ENCODE measurements around the gene AK8.

AK8 gene

DNA sequence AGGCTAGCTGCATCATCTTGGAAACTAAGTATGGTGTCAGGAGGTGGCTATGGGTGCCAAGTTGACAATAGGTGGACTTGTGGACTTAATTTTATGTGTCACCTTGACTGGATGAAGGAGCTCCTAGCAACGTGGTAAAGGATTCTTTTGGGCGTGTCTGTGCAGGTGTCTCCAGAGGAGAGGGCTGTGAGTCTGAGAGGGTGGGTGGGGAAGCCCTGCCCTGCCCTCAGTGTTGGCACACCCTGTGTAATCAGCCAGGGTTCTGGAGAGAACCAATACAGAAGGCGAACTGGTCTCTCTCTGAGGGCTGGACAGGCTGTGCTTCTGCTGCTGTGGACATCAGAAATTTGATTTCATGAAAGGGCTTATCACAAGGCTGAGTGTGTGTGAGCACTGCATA lies 146.9 kb downstream of the AK8 start:
- Histone ChIP-seq H3F3A (ENCODE audit: low read depth) (no peaks in the 10 kb centered on the region), H3K36me3 (ENCODE audit: insufficient read depth, low read length) (no peaks in the 10 kb centered on the region), H4K20me1 (ENCODE audit: insufficient read depth, low read length, poor library complexity, severe bottlenecking) (no peaks in the 10 kb centered on the region), H2AFZ (ENCODE audit: low read length) (no peak overlapping the region), H3K9me3 (ENCODE audit: insufficient read depth, low read depth, low read length) (no peaks in the 10 kb centered on the region), H3K27me3 (ENCODE audit: insufficient read depth, low read length, poor library complexity, severe bottlenecking) (no peaks in the 10 kb centered on the region), H3K4me2 (ENCODE audit: low read depth, low read length, poor library complexity, severe bottlenecking) (no peak overlapping the region), H3K9ac (ENCODE audit: low read depth, low read length, poor library complexity, severe bottlenecking) (no peak overlapping the region), H3K9me2 (replicated peaks; ENCODE audit: low read depth, low read length) (no peaks in the 10 kb centered on the region), H3K79me2 (ENCODE audit: insufficient read depth, low read length) (no peaks in the 10 kb centered on the region), H3K4me3 (ENCODE audit: low read length, poor library complexity, severe bottlenecking) (no peak overlapping the region), H3K4me1 (ENCODE audit: insufficient read depth, low read length, poor library complexity, severe bottlenecking) (no peaks in the 10 kb centered on the region)
- no peak for TF ChIP-seq EZH2phosphoT487 (IDR thresholded peaks at IDR 0.05; ENCODE audit: borderline replicate concordance)
- TF ChIP-seq, protein P1, sequence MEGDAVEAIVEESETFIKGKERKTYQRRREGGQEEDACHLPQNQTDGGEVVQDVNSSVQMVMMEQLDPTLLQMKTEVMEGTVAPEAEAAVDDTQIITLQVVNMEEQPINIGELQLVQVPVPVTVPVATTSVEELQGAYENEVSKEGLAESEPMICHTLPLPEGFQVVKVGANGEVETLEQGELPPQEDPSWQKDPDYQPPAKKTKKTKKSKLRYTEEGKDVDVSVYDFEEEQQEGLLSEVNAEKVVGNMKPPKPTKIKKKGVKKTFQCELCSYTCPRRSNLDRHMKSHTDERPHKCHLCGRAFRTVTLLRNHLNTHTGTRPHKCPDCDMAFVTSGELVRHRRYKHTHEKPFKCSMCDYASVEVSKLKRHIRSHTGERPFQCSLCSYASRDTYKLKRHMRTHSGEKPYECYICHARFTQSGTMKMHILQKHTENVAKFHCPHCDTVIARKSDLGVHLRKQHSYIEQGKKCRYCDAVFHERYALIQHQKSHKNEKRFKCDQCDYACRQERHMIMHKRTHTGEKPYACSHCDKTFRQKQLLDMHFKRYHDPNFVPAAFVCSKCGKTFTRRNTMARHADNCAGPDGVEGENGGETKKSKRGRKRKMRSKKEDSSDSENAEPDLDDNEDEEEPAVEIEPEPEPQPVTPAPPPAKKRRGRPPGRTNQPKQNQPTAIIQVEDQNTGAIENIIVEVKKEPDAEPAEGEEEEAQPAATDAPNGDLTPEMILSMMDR (conservative IDR thresholded peaks at IDR 0.05; ENCODE audit: low read length) = no peak

DNA sequence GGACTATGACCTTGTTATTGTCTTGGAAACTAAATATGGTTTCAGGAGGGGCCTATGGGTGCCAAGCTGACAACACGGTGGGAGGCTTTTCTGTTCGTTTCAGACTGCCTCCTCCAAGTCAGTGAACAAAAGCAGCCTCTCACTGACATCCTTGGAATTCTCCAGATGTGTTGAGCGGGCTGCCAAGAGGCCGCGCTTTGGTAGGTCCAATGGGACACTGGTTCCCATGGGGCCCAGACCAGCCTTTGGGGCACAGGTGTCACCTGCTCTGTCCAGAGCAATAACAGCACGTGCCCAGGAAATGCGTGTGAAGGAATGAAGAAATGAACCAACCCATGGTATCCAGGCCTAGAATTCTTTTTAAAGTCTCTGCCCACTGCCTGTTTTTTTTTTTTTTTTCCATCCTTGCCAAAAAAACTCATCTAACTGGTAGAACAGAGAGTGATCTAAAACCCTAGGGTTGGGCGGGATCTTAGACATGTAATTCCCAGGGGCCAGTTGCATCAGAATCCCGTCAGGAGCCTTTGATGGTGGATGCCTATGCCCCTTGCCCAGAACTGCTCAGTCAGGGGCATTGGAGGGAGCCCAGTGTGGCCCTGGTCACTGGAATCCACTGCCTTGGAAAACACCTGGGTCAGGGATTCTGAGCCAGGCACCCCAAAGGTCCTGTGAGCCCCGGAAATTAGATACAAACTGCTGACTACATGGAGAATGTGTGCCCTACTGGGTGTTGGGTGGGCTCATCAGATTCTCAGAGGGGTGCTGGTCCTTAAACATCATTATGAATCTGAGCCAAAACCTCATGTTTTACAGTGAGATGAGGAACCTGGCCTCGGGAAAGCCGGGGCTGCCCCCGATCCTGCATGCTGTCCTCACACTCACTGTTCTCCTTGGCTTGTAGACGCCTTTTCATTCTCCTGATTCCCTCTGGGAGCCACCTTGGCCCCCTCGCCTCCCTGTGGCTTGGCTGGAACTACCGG lies 147.7 kb downstream of the AK8 start:
- no peaks in the 10 kb centered on the region for H3K4me1 ChIP-seq (ENCODE audit: insufficient read depth, low read length, poor library complexity, severe bottlenecking)
- no peaks in the 10 kb centered on the region for H3K9me2 ChIP-seq (replicated peaks; ENCODE audit: low read depth, low read length)
- H3K9me3 ChIP-seq (ENCODE audit: insufficient read depth, low read depth, low read length) = no peaks in the 10 kb centered on the region
- TF ChIP-seq, protein P1 (conservative IDR thresholded peaks at IDR 0.05; ENCODE audit: low read length) = no peak
- TF ChIP-seq EZH2phosphoT487 (IDR thresholded peaks at IDR 0.05; ENCODE audit: borderline replicate concordance) = no peak
- no peak overlapping the region for H3K9ac ChIP-seq (ENCODE audit: low read depth, low read length, poor library complexity, severe bottlenecking)
- no peak overlapping the region for H3K4me2 ChIP-seq (ENCODE audit: low read depth, low read length, poor library complexity, severe bottlenecking)
- H3K36me3 ChIP-seq (ENCODE audit: insufficient read depth, low read length) = no peaks in the 10 kb centered on the region
- no peak overlapping the region for H2AFZ ChIP-seq (ENCODE audit: low read length)
- no peaks in the 10 kb centered on the region for H4K20me1 ChIP-seq (ENCODE audit: insufficient read depth, low read length, poor library complexity, severe bottlenecking)
- no peak overlapping the region for H3K4me3 ChIP-seq (ENCODE audit: low read length, poor library complexity, severe bottlenecking)
- no peaks in the 10 kb centered on the region for H3K27me3 ChIP-seq (ENCODE audit: insufficient read depth, low read length, poor library complexity, severe bottlenecking)
- no peaks in the 10 kb centered on the region for H3K79me2 ChIP-seq (ENCODE audit: insufficient read depth, low read length)
- H3F3A ChIP-seq (ENCODE audit: low read depth) = no peaks in the 10 kb centered on the region

DNA sequence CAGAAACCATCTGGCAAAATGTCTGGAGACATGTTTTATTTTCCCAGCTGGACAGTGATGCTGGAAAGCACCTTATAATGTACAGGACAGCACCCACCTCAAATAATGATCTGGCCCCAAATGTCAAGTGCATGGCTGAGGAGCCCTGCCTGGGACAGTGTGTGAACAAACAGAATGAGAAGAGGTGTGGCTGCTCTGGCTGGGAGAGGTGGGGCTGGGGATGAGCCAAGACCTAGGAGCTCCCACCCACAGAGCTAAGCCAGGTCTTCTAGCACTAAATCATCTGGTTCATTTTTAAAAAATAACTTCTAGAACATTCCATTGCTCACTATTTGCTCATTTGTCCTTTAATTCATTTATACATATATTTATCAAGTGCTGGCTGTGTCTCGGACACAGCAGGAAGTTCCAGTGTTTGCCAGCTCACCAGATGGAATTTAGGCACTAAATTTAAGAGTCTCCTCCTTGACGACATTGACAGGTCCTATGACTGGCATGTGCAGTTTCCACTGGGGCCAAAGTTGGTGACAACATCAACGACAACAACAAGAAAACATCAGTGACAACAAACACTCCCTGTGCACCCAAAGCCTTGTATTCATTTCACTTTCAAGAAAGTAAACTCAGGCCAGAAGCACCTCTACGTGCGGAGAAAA lies 148.7 kb downstream of the AK8 start:
- Histone ChIP-seq H3K4me2 (ENCODE audit: low read depth, low read length, poor library complexity, severe bottlenecking) (no peak overlapping the region), H3K27me3 (ENCODE audit: insufficient read depth, low read length, poor library complexity, severe bottlenecking) (no peaks in the 10 kb centered on the region)

More for the DNA sequence above, 148.7 kb downstream of the AK8 start:
- Histone ChIP-seq H3K79me2 (ENCODE audit: insufficient read depth, low read length) (no peaks in the 10 kb centered on the region), H2AFZ (ENCODE audit: low read length) (no peak overlapping the region), H3K9ac (ENCODE audit: low read depth, low read length, poor library complexity, severe bottlenecking) (no peak overlapping the region), H3K4me1 (ENCODE audit: insufficient read depth, low read length, poor library complexity, severe bottlenecking) (no peaks in the 10 kb centered on the region), H3K9me2 (replicated peaks; ENCODE audit: low read depth, low read length) (no peaks in the 10 kb centered on the region), H3F3A (ENCODE audit: low read depth) (no peaks in the 10 kb centered on the region), H3K4me3 (ENCODE audit: low read length, poor library complexity, severe bottlenecking) (no peak overlapping the region), H4K20me1 (ENCODE audit: insufficient read depth, low read length, poor library complexity, severe bottlenecking) (no peaks in the 10 kb centered on the region), H3K9me3 (ENCODE audit: insufficient read depth, low read depth, low read length) (no peaks in the 10 kb centered on the region), H3K36me3 (ENCODE audit: insufficient read depth, low read length) (no peaks in the 10 kb centered on the region)
- TF ChIP-seq, protein P1 (conservative IDR thresholded peaks at IDR 0.05; ENCODE audit: low read length) = no peak
- no peak for TF ChIP-seq EZH2phosphoT487 (IDR thresholded peaks at IDR 0.05; ENCODE audit: borderline replicate concordance)

Measured in Loucy (cell line).